ENCODE measurements around the gene PLXNA4. TPM values are rescaled to one million over a fixed set of nuclear protein-coding genes. Genes with fewer than 3 reads are reported as not detected.
A peak's percentile ranks its signal among the peaks of the same experiment; 100 is the strongest.

Gene PLXNA4
- total and polyA plus RNA-seq, 8 donors: 1.9 to 6.6 (median 3.4) TPM

- TF ChIP-seq CTCF (IDR thresholded peaks at IDR 0.05): no peak
- no peak for DNase-seq
- H3K36me3 ChIP-seq: no peaks in the 10 kb centered on the region
- no peaks in the 10 kb centered on the region for H3K27me3 ChIP-seq
- intact Hi-C loops (cut with DNase I): no loop called here
- no peak overlapping the region for H3K4me3 ChIP-seq
- ATAC-seq: no peak
- no peaks in the 10 kb centered on the region for H3K4me1 ChIP-seq
- no peaks in the 10 kb centered on the region for H3K9me3 ChIP-seq
- no peak overlapping the region for H3K27ac ChIP-seq
These were observed 286.2 kb downstream of the PLXNA4 start for GRCh38 chr7:132290021-132290420.

- H3K27me3 ChIP-seq: no peaks in the 10 kb centered on the region
- intact Hi-C loops (cut with DNase I): no loop called here
- H3K27ac ChIP-seq: no peak overlapping the region
- no peak overlapping the region for H3K4me3 ChIP-seq
- DNase-seq (no peak), ATAC-seq (no peak)
- no peaks in the 10 kb centered on the region for H3K36me3 ChIP-seq
- H3K4me1 ChIP-seq: no peaks in the 10 kb centered on the region
- no peaks in the 10 kb centered on the region for H3K9me3 ChIP-seq
- no peak for TF ChIP-seq CTCF (IDR thresholded peaks at IDR 0.05)
These were observed 289.4 kb downstream of the PLXNA4 start for GRCh38 chr7:132286836-132287235.

GRCh38 chr7:132280335-132280734, 295.9 kb downstream of the PLXNA4 start:
- ATAC-seq (no peak), DNase-seq (no peak)
- Histone ChIP-seq H3K4me3 (no peak overlapping the region), H3K9me3 (no peaks in the 10 kb centered on the region), H3K27ac (no peak overlapping the region), H3K27me3 (no peaks in the 10 kb centered on the region), H3K4me1 (no peaks in the 10 kb centered on the region), H3K36me3 (no peaks in the 10 kb centered on the region)
- no peak for TF ChIP-seq CTCF (IDR thresholded peaks at IDR 0.05)
- intact Hi-C loops (cut with DNase I): no loop called here

GRCh38 chr7:132279718-132280117, 296.6 kb downstream of the PLXNA4 start:
- no peak overlapping the region for H3K4me3 ChIP-seq
- no peaks in the 10 kb centered on the region for H3K27me3 ChIP-seq
- DNase-seq (no peak), ATAC-seq (no peak)
- no peaks in the 10 kb centered on the region for H3K9me3 ChIP-seq
- no peak overlapping the region for H3K27ac ChIP-seq
- intact Hi-C loops (cut with DNase I): no loop called here
- H3K4me1 ChIP-seq: no peaks in the 10 kb centered on the region
- no peak for TF ChIP-seq CTCF (IDR thresholded peaks at IDR 0.05)
- no peaks in the 10 kb centered on the region for H3K36me3 ChIP-seq

GRCh38 chr7:132276976-132277725, 299.1 kb downstream of the PLXNA4 start:
- H3K4me3 ChIP-seq: no peak overlapping the region
- intact Hi-C loops (cut with DNase I): no loop called here
- H3K36me3 ChIP-seq: no peaks in the 10 kb centered on the region
- H3K9me3 ChIP-seq: no peaks in the 10 kb centered on the region
- no peaks in the 10 kb centered on the region for H3K4me1 ChIP-seq
- H3K27me3 ChIP-seq: no peaks in the 10 kb centered on the region
- DNase-seq: peak in 1 of 4 donors; percentile 43
- no peak for TF ChIP-seq CTCF (IDR thresholded peaks at IDR 0.05)
- H3K27ac ChIP-seq: no peak overlapping the region
- no peak for ATAC-seq
